ENCODE results near the gene BTBD9. TPM values are rescaled to one million over a fixed set of nuclear protein-coding genes. Genes with fewer than 3 reads are reported as not detected.

BTBD9 gene
- total RNA-seq, 4 donors from 2014 or later, result 8.6 to 34.1 (median 30.8) TPM

DNA sequence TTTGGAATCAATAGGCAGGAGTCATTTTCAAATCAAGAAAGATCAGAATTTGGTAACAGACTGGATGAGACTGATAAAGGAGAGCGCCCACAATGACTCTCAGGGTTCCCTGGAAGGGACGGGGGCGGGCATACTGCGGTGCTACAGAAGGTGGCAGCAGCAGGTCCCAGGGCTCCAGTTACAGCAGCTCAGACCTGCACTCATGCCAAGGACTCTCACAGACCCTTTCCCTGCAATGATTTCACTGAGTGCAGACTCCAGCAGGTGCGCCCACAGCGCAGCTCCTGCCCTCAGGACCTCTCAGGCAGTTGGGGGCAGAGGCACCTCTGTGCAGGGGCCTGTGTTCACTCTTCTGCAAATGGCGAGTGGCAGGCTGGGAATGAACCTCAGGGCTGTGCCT lies 460.4 kb downstream of the BTBD9 start:
- H3K36me3 ChIP-seq, result no peaks in the 10 kb centered on the region
- no peak overlapping the region for H3K4me3 ChIP-seq
- H3K27ac ChIP-seq, result no peak overlapping the region
- H3K9me3 ChIP-seq, result no peaks in the 10 kb centered on the region
- in situ Hi-C loops (cut with MboI; ENCODE audit: low pct_ligation_motif_present in 1 of 4, low pct_unique_long_range_greater_than_20kb in 1 of 4, low sequenced_read_pairs in 3 of 4), result no loop called here
- peaks cover 0 to 18% (median 9%) of the 10 kb centered on the region in 4 donors for H3K4me1 ChIP-seq
- TF ChIP-seq EP300 (IDR thresholded peaks at IDR 0.05; ENCODE audit: low read depth) (no peak), POLR2A (IDR thresholded peaks at IDR 0.05) (no peak), POLR2AphosphoS5 (IDR thresholded peaks at IDR 0.05) (no peak)
- TF ChIP-seq, protein P1, sequence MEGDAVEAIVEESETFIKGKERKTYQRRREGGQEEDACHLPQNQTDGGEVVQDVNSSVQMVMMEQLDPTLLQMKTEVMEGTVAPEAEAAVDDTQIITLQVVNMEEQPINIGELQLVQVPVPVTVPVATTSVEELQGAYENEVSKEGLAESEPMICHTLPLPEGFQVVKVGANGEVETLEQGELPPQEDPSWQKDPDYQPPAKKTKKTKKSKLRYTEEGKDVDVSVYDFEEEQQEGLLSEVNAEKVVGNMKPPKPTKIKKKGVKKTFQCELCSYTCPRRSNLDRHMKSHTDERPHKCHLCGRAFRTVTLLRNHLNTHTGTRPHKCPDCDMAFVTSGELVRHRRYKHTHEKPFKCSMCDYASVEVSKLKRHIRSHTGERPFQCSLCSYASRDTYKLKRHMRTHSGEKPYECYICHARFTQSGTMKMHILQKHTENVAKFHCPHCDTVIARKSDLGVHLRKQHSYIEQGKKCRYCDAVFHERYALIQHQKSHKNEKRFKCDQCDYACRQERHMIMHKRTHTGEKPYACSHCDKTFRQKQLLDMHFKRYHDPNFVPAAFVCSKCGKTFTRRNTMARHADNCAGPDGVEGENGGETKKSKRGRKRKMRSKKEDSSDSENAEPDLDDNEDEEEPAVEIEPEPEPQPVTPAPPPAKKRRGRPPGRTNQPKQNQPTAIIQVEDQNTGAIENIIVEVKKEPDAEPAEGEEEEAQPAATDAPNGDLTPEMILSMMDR (IDR thresholded peaks at IDR 0.05), result no peak
- intact Hi-C loops (cut with DNase I; ENCODE audit: low total_unique reads), result no loop called here
- no peak for DNase-seq
- no peaks in the 10 kb centered on the region for H3K27me3 ChIP-seq
- 86 to 94% methylated on average over 4 to 7 of the region's 7 CpGs for WGBS, 2 donors (ENCODE audit: low coverage in 1 of 2)

DNA sequence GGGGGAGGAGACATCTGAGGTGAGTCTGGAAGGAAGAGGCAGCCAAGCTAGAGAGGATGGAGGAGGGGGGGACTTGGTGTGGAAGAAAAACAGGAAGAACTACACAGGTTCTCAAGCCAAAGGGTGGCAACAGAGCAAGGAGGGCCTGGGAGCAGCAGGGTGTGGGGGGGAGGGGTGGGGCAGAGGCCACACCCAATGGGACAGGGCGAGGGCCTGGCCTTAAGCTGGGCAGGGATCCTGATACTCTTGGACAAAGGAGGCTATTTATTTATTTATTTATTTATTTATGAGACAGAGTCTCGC lies 461.2 kb downstream of the BTBD9 start:
- no peaks in the 10 kb centered on the region for H3K36me3 ChIP-seq
- TF ChIP-seq, protein P1 (IDR thresholded peaks at IDR 0.05), result no peak
- TF ChIP-seq EP300 (IDR thresholded peaks at IDR 0.05; ENCODE audit: low read depth), result no peak
- no peak for TF ChIP-seq POLR2AphosphoS5 (IDR thresholded peaks at IDR 0.05)
- no peak for TF ChIP-seq POLR2A (IDR thresholded peaks at IDR 0.05)
- no peak overlapping the region for H3K4me3 ChIP-seq
- H3K9me3 ChIP-seq, result no peaks in the 10 kb centered on the region
- no peak overlapping the region for H3K27ac ChIP-seq
- in situ Hi-C loops (cut with MboI; ENCODE audit: low pct_ligation_motif_present in 1 of 4, low pct_unique_long_range_greater_than_20kb in 1 of 4, low sequenced_read_pairs in 3 of 4), result no loop called here
- H3K4me1 ChIP-seq, result peaks cover 0 to 23% (median 12%) of the 10 kb centered on the region in 4 donors
- DNase-seq, result no peak
- no peaks in the 10 kb centered on the region for H3K27me3 ChIP-seq
- WGBS, 2 donors (ENCODE audit: low coverage in 1 of 2), result 40 to 63% methylated on average over 1 to 2 of the region's 2 CpGs
- intact Hi-C loops (cut with DNase I; ENCODE audit: low total_unique reads), result no loop called here

DNA sequence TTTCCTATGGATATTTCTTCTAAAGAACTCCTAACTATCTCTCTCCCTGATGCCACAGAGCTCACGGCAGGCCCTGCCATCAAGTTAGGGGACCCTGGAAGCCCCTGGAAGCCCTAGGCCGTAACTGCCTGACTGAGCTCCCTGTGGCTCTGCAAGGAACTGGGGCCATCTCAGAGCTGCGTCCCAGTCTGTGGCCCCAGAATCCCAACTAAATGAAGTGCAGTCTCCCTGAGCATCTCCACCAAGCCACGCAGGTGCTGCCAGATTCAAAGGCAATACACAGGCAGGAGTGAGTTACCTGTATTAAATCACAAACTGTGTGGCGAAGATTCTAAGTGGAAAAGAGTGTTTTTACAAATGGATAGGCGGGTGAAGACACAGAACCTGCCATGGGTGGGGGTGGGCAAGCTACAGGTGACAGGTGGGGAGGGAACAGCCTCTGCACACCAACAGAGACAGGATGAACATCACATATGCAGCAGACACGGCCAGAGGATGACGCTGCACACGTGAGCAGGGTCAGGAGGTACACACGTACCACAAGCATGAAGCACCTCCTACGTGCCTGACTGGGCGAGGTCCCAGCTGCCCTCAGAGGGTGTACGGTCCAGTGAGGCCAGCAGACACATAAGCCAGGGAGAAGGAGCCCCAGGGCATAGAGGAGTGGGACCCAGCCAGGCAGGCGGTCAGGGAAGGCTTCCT lies 461.7 kb downstream of the BTBD9 start:
- Histone ChIP-seq H3K9me3 (no peaks in the 10 kb centered on the region), H3K4me1 (peaks cover 0 to 28% (median 17%) of the 10 kb centered on the region in 4 donors), H3K27me3 (no peaks in the 10 kb centered on the region), H3K27ac (no peak overlapping the region), H3K4me3 (no peak overlapping the region), H3K36me3 (no peaks in the 10 kb centered on the region)
- in situ Hi-C loops (cut with MboI; ENCODE audit: low pct_ligation_motif_present in 1 of 4, low pct_unique_long_range_greater_than_20kb in 1 of 4, low sequenced_read_pairs in 3 of 4), result no loop called here
- no peak for DNase-seq
- TF ChIP-seq POLR2AphosphoS5 (IDR thresholded peaks at IDR 0.05) (no peak), POLR2A (IDR thresholded peaks at IDR 0.05) (no peak), EP300 (IDR thresholded peaks at IDR 0.05; ENCODE audit: low read depth) (no peak)
- TF ChIP-seq, protein P1 (IDR thresholded peaks at IDR 0.05), result no peak
- WGBS, 2 donors (ENCODE audit: low coverage in 1 of 2), result 91 to 93% methylated on average over 4 to 13 of the region's 14 CpGs
- intact Hi-C loops (cut with DNase I; ENCODE audit: low total_unique reads), result no loop called here

GRCh38 chr6:38176797-38177751 lies 462.7 kb downstream of the BTBD9 start:
- TF ChIP-seq, protein P1 (IDR thresholded peaks at IDR 0.05), result no peak
- TF ChIP-seq POLR2AphosphoS5 (IDR thresholded peaks at IDR 0.05), result no peak
- no peak for TF ChIP-seq EP300 (IDR thresholded peaks at IDR 0.05; ENCODE audit: low read depth)
- TF ChIP-seq POLR2A (IDR thresholded peaks at IDR 0.05), result no peak
- Histone ChIP-seq H3K9me3 (no peaks in the 10 kb centered on the region), H3K27ac (peak overlapping the region in 3 of 4 donors; percentile 28 to 45 (median 32)), H3K4me3 (no peak overlapping the region), H3K36me3 (no peaks in the 10 kb centered on the region), H3K27me3 (no peaks in the 10 kb centered on the region), H3K4me1 (peaks cover 0 to 34% (median 21%) of the 10 kb centered on the region in 4 donors)
- intact Hi-C loops (cut with DNase I; ENCODE audit: low total_unique reads) (no loop called here), in situ Hi-C loops (cut with MboI; ENCODE audit: low pct_ligation_motif_present in 1 of 4, low pct_unique_long_range_greater_than_20kb in 1 of 4, low sequenced_read_pairs in 3 of 4) (no loop called here)
- DNase-seq, result peak; percentile 33
- 40 to 72% methylated on average over 1 to 32 of the region's 32 CpGs for WGBS, 2 donors (ENCODE audit: low coverage in 1 of 2)

Measured in transverse colon (tissue), 4 donors.